Measurements from ENCODE around the gene ANKRD24.

- TF ChIP-seq CTCF (IDR thresholded peaks at IDR 0.05; ENCODE audit: insufficient read depth, low read length), result no peak
- TF ChIP-seq REST (IDR thresholded peaks at IDR 0.05; ENCODE audit: insufficient replicate concordance, low read depth), result no peak
- no peak for TF ChIP-seq SPI1 (IDR thresholded peaks at IDR 0.05; ENCODE audit: borderline replicate concordance, low read depth)
- TF ChIP-seq POLR2AphosphoS5 (IDR thresholded peaks at IDR 0.05; ENCODE audit: low read depth), result no peak
- TF ChIP-seq GABPA (IDR thresholded peaks at IDR 0.05; ENCODE audit: low read depth), result no peak
Observed at GRCh38 chr19:4220188-4220587, 37.7 kb downstream of the ANKRD24 start.

All from HL-60 (cell line).